B cell (primary cell): ENCODE measurements around the gene LIN52. TPM values are rescaled to one million over a fixed set of nuclear protein-coding genes. Genes with fewer than 3 reads are reported as not detected.

Experiments used
- ATAC-seq: fragments of 200-7000 bp; cut with Tn5 transposase; one replicate; pipeline ENCODE4 v1.10.0; 2021; ENCODE audit warnings: low read depth, mild to moderate bottlenecking, moderate number of reproducible peaks, moderate library complexity
- CTCF ChIA-PET: fragments of 350-600 bp; sonication (Branson Sonifier 250); formaldehyde crosslinking; loops from one replicate; lab custom pipeline; 2021; ENCODE audit warnings: antibody characterized with exemption, inconsistent platforms; lab: Charles Lee
- POLR2A ChIA-PET: fragments of 350-600 bp; sonication (Branson Sonifier 250); formaldehyde crosslinking; loops from one replicate; lab custom pipeline; 2021; ENCODE audit warnings: antibody characterized with exemption; lab: Charles Lee
- DNase-seq: peaks from one replicate; pipeline ENCODE4 v3.0.0; 2013
- H2AFZ ChIP-seq: 2 replicates; pipeline ENCODE4 v1.6.1; 2012; ENCODE audit warnings: mild to moderate bottlenecking, low read depth, low read length; ENCODE audit not compliant: insufficient read depth, poor library complexity, severe bottlenecking
- H3K27ac ChIP-seq, 2 donors: 1 replicate in 1 of 2; 2 replicates in 1 of 2; pipeline ENCODE4 v1.5.1; 2012 to 2013; ENCODE audit warnings: low read length in 2 of 2, mild to moderate bottlenecking in 2 of 2, moderate library complexity in 1 of 2
- H3K27me3 ChIP-seq, 4 experiments: fragments of 200-600 bp in 1 of 4; sonication (generic) in 1 of 4; replicated peaks in 1 of 4; 1 replicate in 2 of 4; 2 replicates in 2 of 4; pipeline versions ENCODE4 v1.6.1 to v1.7.0; 2013 to 2016; ENCODE audit warnings: low read length in 3 of 4, mild to moderate bottlenecking in 2 of 4, mixed read lengths in 1 of 4, moderate library complexity in 1 of 4; ENCODE audit not compliant: insufficient read depth in 4 of 4, control insufficient read depth in 3 of 4; ENCODE audit errors: control extremely low read depth in 1 of 4
- H3K36me3 ChIP-seq, 2 experiments: replicated peaks in 1 of 2; 1 replicate in 1 of 2; 2 replicates in 1 of 2; pipeline versions ENCODE4 v1.6.1 to v1.7.1; 2013; ENCODE audit warnings: low read length in 1 of 2; ENCODE audit not compliant: insufficient read depth in 2 of 2, control insufficient read depth in 1 of 2; ENCODE audit errors: control extremely low read depth in 1 of 2, extremely low read depth in 1 of 2
- H3K4me1 ChIP-seq, 2 donors: fragments of 200-600 bp in 1 of 2; sonication (generic) in 1 of 2; 1 replicate in 1 of 2; 2 replicates in 1 of 2; pipeline versions ENCODE4 v1.5.1 to v1.6.1; 2013 to 2017; ENCODE audit warnings: low read length in 2 of 2; ENCODE audit not compliant: control insufficient read depth in 2 of 2, insufficient read depth in 2 of 2
- H3K4me2 ChIP-seq: replicated peaks from 2 replicates; pipeline ENCODE3; 2012; ENCODE audit warnings: mild to moderate bottlenecking, low read depth, low read length; ENCODE audit not compliant: poor library complexity, severe bottlenecking
- H3K4me3 ChIP-seq, 5 experiments: fragments of 200-600 bp in 1 of 5; sonication (generic) in 1 of 5; 1 replicate in 3 of 5; 2 replicates in 2 of 5; pipeline versions ENCODE4 v1.5.1 to v1.7.0; 2011 to 2016; ENCODE audit warnings: low read length in 4 of 5, mild to moderate bottlenecking in 4 of 5, low read depth in 2 of 5, control low read depth in 1 of 5, moderate library complexity in 1 of 5; ENCODE audit not compliant: insufficient read depth in 1 of 5; ENCODE audit errors: control extremely low read depth in 1 of 5, extremely low read depth in 1 of 5
- H3K79me2 ChIP-seq: fragments of 200-600 bp; sonication (generic); one replicate; pipeline ENCODE4 v1.6.0; 2016; ENCODE audit warnings: low read length; ENCODE audit not compliant: control insufficient read depth, insufficient read depth
- H3K9ac ChIP-seq: fragments of 200-600 bp; sonication (generic); 2 replicates; pipeline ENCODE4 v1.6.1; 2017; ENCODE audit warnings: mild to moderate bottlenecking, low read length, moderate library complexity
- H3K9me3 ChIP-seq, 3 donors: one replicate each; pipeline versions ENCODE4 v1.6.1 to v1.7.1; 2013; ENCODE audit warnings: low read length in 2 of 3; ENCODE audit not compliant: control insufficient read depth in 2 of 3, insufficient read depth in 1 of 3; ENCODE audit errors: control extremely low read depth in 1 of 3
- H4K20me1 ChIP-seq: 2 replicates; pipeline ENCODE4 v1.6.0; 2012; ENCODE audit warnings: mild to moderate bottlenecking, low read length; ENCODE audit not compliant: insufficient read depth, control insufficient read depth, poor library complexity, severe bottlenecking
- H3K27ac Mint-ChIP-seq: one replicate; pipeline ENCODE4 v1.8.0; 2021; ENCODE audit warnings: mixed read lengths
- H3K27me3 Mint-ChIP-seq: one replicate; pipeline ENCODE4 v1.8.0; 2021; ENCODE audit warnings: mixed read lengths
- H3K4me1 Mint-ChIP-seq: one replicate; pipeline ENCODE4 v1.8.0; 2021; ENCODE audit warnings: mixed read lengths
- H3K4me3 Mint-ChIP-seq: one replicate; pipeline ENCODE4 v1.8.0; 2021; ENCODE audit warnings: mixed read lengths
- H3K9me3 Mint-ChIP-seq: one replicate; pipeline ENCODE4 v1.8.0; 2022; ENCODE audit warnings: mixed read lengths; ENCODE audit not compliant: insufficient read depth
- EZH2 ChIP-seq: IDR thresholded peaks from 2 replicates; pipeline ENCODE4 v1.6.1; 2012; ENCODE audit warnings: borderline replicate concordance, low read depth, mild to moderate bottlenecking, moderate library complexity, low read length; ENCODE audit not compliant: insufficient read depth, poor library complexity, severe bottlenecking
- WGBS: methylation state at CpG from one replicate; pipeline ENCODE4 v1.1.5; 2013; ENCODE audit warnings: missing lambda C conversion rate; ENCODE audit not compliant: insufficient coverage; 5-methylcytosine and 5-hydroxymethylcytosine counted together
- intact Hi-C: fragments of 100-400 bp; cut with micrococcal nuclease; formaldehyde crosslinking; loops from one replicate; pipeline ENCODE4 v1.10.0; 2022
- polyA plus RNA-seq: library from polyadenylated mRNA; depleted of rRNA; stranded (reverse); fragments of >200 nt; gene quantifications from 2 replicates; pipeline ENCODE4 v1.2.3, GENCODE V29; 2012
- total RNA-seq, 2 donors: library from RNA; stranded (reverse); fragments of 120-200 nt in 1 of 2; gene quantifications; 1 replicate in 1 of 2; 2 replicates in 1 of 2; pipeline versions ENCODE4 v1.2.3 to v1.2.4, GENCODE V29; 2013 to 2022
- TF ChIP-seq, protein P1 (sequence below): fragments of 200-600 bp; IDR thresholded peaks from one replicate; pipeline ENCODE4 v1.8.0; 2022; ENCODE audit warnings: antibody characterized with exemption, mild to moderate bottlenecking

Gene LIN52
- total and polyA plus RNA-seq, 2 donors (not counting 1 experiment from before 2014, with no cell fraction given): 3.9 to 13.1 TPM

- Histone ChIP-seq H3K9ac (no peak overlapping the region), H3K4me1 (no peaks in the 10 kb centered on the region), H2AFZ (no peak overlapping the region), H3K4me3 (no peak overlapping the region), H3K4me2 (no peak overlapping the region), H3K36me3 (no peaks in the 10 kb centered on the region), H3K79me2 (no peaks in the 10 kb centered on the region), H4K20me1 (no peaks in the 10 kb centered on the region), H3K27me3 (no peaks in the 10 kb centered on the region), H3K27ac (no peak overlapping the region), H3K9me3 (no peaks in the 10 kb centered on the region)
- DNase-seq (no peak), ATAC-seq (no peak)
- H3K9me3 Mint-ChIP-seq: no peaks in the 10 kb centered on the region
- no peak overlapping the region for H3K4me3 Mint-ChIP-seq
- 83% methylated on average over 5 of the region's 6 CpGs for WGBS
- POLR2A ChIA-PET: no interaction called here
- peaks cover 20% of the 10 kb centered on the region for H3K27me3 Mint-ChIP-seq
- TF ChIP-seq, protein P1, sequence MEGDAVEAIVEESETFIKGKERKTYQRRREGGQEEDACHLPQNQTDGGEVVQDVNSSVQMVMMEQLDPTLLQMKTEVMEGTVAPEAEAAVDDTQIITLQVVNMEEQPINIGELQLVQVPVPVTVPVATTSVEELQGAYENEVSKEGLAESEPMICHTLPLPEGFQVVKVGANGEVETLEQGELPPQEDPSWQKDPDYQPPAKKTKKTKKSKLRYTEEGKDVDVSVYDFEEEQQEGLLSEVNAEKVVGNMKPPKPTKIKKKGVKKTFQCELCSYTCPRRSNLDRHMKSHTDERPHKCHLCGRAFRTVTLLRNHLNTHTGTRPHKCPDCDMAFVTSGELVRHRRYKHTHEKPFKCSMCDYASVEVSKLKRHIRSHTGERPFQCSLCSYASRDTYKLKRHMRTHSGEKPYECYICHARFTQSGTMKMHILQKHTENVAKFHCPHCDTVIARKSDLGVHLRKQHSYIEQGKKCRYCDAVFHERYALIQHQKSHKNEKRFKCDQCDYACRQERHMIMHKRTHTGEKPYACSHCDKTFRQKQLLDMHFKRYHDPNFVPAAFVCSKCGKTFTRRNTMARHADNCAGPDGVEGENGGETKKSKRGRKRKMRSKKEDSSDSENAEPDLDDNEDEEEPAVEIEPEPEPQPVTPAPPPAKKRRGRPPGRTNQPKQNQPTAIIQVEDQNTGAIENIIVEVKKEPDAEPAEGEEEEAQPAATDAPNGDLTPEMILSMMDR: no peak
- no peak for TF ChIP-seq EZH2
- H3K27ac Mint-ChIP-seq: no peak overlapping the region
- intact Hi-C loops: no loop called here
- H3K4me1 Mint-ChIP-seq: no peaks in the 10 kb centered on the region
- CTCF ChIA-PET: no interaction called here
Measured at GRCh38 chr14:74211945-74212580, 127.3 kb downstream of the LIN52 start.
